ENCODE measurements around the gene OR14C36.
"Not testable (repeated sequence)": the region's sequence is repeated elsewhere in the genome, so short reads cannot be mapped to it uniquely, and the experiment has no call there.

The OR14C36 gene, protein sequence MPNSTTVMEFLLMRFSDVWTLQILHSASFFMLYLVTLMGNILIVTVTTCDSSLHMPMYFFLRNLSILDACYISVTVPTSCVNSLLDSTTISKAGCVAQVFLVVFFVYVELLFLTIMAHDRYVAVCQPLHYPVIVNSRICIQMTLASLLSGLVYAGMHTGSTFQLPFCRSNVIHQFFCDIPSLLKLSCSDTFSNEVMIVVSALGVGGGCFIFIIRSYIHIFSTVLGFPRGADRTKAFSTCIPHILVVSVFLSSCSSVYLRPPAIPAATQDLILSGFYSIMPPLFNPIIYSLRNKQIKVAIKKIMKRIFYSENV

DNA sequence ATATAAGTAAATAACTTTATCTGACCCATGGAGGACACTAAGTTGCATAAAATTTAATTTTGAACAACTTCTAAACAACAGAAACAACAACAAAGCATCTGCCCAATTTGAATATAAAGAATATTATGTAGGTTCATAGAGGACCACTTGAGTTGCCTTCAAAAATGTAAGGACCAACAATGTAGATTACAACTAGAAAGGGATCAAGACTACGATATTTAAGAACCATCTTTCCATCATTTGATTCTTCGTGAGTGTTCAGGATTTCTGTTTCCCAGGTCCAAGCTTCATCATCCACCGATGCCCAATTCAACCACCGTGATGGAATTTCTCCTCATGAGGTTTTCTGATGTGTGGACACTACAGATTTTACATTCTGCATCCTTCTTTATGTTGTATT is at the start of gene OR14C36:
Gene OR14C36 (plus strand): TSS at position 301 of the 400 bp plus-strand sequence. CDS start 0 bp downstream, at position 301.
- H3K4me3 ChIP-seq (ENCODE audit: low read depth, low read length) = no peak within 1 kb of the TSS
- DNase-seq (ENCODE audit: low read depth) = no peak

DNA sequence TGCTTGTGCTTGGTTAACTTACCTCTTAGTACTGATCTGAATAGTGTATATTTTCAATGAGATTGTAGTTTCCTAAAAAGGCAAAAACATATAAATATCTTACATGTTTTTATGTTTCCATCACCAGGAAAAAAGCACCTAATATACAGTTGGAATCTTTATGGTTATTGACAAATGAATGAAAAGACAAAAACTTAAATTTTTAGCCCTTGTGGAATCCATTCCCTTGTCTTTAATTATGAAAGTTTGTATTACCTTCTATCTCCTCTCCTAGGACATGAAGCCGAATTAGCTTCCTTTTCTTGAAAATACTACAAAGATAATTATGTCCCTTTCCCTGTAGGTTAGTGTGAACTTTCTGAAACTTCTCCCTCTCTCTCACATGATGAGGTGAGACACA is 45.3 kb upstream of the OR14C36 start, which contains the start of gene OR2T12:
Gene OR2T12 (minus strand): TSS at position 101 of the 400 bp plus-strand sequence. CDS start 7,846 bp downstream, outside the sequence.
- H3K4me3 ChIP-seq (ENCODE audit: low read depth, low read length) = no peak within 1 kb of the TSS
- DNase-seq (ENCODE audit: low read depth) = no peak

DNA sequence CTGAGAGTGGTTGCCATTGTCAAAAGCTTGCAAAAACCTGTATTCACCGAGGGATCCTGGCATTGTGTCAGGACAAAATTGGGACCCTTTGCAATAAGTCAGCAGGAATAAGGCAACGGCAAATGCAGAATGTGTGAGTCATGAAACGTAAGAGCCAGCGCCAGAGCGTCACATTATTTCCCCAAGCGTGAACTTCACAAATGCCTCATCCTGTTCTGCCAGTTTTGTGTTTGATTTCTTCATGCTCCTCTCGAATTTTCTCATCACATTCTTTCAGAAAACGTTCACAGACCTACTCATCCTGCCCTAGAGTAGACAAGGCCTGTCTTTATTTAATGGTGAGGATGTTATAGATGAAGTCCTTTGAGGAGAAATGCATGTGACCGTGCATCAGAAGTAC is 42.9 kb upstream of the OR14C36 start:
- not testable (repeated sequence) for H3K4me3 ChIP-seq (ENCODE audit: low read depth, low read length); DNase-seq (ENCODE audit: low read depth)

DNA sequence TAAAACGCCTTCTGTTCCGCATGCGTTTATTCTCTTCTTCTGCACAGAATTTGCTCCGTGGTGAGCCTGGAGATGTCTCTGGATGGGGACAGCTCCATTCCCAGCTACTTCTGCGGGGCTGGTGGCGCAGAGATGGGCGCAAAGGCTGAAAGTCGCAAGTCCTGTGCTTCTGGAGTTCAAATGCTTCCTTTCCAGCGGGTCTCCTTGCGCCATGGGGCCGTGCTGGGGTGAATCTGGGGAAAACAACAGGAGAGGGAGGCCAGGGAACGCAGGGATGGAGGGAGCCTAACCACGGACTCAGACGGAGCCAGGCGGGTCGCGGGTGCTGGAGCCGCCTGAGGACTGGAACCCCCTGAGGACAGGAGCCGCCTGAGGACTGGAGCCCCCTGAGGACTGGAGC is 42.5 kb upstream of the OR14C36 start:
- no peak overlapping the region for H3K4me3 ChIP-seq (ENCODE audit: low read depth, low read length)
- DNase-seq (ENCODE audit: low read depth) = no peak

DNA sequence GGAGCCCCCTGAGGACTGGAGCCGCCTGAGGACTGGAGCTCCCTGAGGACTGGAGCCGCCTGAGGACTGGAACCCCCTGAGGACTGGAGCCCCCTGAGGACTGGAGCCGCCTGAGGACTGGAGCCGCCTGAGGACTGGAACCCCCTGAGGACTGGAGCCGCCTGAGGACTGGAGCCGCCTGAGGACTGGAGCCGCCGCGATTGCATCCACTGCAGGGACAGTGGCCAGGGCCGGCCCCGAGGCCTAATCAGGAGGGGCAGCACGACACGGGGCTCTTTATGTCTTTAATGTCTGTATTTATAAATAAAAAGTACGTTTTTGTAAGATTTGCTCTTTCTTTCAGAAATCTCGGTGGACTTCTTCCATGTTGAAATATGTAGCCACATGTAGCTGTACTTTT is 41.8 kb upstream of the OR14C36 start:
- not testable (repeated sequence) for H3K4me3 ChIP-seq (ENCODE audit: low read depth, low read length); DNase-seq (ENCODE audit: low read depth)

DNA sequence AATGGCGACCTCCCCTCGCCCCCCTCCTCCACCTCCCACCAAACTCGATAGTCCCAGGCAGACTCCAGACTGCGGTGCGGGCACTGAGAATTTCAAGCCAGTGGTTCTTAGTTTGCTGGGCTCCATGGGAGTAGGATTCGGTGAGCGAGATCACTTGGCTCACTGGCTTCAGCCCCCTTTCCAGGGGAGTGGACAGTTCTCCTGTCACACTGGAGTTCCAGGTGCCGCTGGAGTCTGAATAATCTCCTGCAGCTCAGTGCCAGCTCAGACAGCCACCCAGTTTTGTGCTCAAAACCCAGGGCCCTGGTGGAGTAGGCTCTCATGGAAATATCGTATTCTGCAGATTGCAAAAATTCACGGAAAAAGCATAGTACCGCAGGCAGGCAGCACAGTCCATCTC is 31.8 kb upstream of the OR14C36 start:
- no peak for DNase-seq (ENCODE audit: low read depth)
- H3K4me3 ChIP-seq (ENCODE audit: low read depth, low read length) = no peak overlapping the region

DNA sequence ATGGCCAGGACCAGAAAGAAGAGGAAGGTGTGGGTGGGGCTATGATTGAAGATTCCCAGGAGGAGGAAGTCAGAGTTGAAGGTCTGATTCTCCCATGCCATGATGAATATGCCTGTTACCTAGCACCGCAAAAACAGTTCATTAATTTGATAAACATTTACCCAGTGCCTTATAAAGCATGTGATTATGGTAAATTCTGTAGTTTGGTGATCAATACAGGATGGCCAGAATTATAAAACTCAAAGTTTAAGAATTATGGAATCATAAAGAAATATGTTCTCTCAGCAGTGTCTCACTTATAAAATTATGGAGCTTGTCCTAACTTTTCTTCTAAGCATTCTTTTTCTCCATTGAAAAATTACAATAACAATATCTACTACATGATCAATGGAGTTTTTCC is 24.1 kb upstream of the OR14C36 start, which contains the start of gene OR2M7:
Gene OR2M7 (minus strand): TSS at position 101 of the 400 bp plus-strand sequence. CDS start 0 bp downstream, at position 101.
- DNase-seq (ENCODE audit: low read depth) = no peak

DNA sequence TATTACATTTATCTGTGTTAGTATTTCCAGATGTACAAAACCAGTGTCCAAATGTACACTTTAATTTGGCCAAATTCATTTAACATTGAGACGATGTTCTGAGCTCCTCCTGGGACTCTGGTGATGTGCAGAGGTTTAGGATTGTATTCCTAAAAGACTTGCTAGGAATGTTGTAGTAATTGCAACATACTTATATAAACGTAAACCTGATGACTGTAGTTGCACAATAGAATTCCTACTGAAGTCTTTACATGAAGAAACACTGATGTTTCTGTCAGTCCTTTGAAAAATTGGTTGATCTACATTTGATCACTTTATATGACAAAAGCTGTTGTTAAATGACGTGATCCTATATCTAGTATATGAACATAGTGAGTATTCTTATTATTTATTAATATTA is 5.1 kb upstream of the OR14C36 start:
- no peak overlapping the region for H3K4me3 ChIP-seq (ENCODE audit: low read depth, low read length)
- DNase-seq (ENCODE audit: low read depth) = no peak

More for the DNA sequence above, 24.1 kb upstream of the OR14C36 start, which contains the start of gene OR2M7:
- H3K4me3 ChIP-seq (ENCODE audit: low read depth, low read length) = no peak within 1 kb of the TSS

DNA sequence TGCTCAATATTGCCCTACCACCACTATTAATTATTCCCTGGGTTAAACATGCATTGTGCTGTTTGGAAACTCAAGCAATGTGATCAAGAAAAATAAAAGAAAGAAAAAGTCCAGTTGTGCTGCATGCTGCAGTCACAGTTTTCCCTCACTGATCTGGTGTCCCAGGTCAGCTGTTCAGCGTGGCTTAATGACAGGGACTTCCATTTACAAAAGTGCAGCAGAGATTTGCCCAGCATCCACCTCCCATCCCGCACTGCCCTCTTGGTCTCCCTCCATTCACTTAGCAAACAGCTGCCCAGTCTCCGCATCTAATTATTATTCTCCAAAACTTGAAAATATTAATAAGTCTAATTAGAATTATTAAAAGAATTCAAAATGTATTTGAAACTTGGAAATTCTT is 10.8 kb downstream of the OR14C36 start:
- DNase-seq (ENCODE audit: low read depth) = no peak
- H3K4me3 ChIP-seq (ENCODE audit: low read depth, low read length) = no peak overlapping the region

DNA sequence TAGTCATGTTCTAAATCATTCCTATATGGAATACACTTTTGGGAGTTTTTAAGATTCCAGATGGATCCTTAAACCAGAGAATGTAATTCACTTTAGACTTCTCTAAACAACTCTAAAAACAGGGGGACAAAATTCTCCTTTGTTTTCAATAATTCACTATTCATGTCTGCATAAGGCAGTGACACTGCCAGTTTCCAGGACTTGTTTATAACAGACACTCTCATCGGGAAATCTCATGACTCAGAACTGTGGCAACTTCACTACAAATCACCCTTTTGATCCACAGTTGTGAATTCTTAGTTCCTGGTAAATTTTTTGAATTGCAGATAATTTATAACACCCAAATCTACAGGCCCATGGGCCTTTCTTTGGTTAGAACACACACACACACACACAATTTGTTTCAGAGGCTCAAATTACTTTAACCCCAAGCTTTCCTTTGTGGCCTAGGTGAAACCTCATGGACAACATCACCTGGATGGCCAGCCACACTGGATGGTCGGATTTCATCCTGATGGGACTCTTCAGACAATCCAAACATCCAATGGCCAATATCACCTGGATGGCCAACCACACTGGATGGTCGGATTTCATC is 12.6 kb downstream of the OR14C36 start, which contains the start of gene OR2T4:
Gene OR2T4 (plus strand): TSS at position 545 of the 595 bp plus-strand sequence. CDS start 0 bp downstream, at position 545.
- H3K4me3 ChIP-seq (ENCODE audit: low read depth, low read length) = no peak within 1 kb of the TSS
- DNase-seq (ENCODE audit: low read depth) = no peak

DNA sequence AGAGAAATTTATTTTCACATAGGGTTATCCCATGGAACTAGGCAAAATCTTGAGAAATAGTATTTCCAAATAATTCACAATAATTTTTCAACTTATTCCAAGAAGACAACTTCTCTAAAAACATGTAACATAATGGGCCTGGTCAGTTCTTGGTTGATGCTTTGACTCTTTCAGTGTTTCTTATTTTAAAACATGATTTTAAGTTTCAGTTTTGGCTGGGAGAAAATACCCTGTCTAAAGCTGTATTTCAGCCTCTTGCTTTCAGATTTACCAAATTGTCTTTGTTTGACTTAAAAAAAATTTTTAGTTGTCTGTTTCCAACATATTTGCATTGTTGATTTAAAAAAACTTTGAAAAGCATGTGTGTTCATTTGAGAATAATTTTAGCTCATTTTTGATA is 18.0 kb downstream of the OR14C36 start:
- H3K4me3 ChIP-seq (ENCODE audit: low read depth, low read length) = no peak overlapping the region
- DNase-seq (ENCODE audit: low read depth) = no peak

DNA sequence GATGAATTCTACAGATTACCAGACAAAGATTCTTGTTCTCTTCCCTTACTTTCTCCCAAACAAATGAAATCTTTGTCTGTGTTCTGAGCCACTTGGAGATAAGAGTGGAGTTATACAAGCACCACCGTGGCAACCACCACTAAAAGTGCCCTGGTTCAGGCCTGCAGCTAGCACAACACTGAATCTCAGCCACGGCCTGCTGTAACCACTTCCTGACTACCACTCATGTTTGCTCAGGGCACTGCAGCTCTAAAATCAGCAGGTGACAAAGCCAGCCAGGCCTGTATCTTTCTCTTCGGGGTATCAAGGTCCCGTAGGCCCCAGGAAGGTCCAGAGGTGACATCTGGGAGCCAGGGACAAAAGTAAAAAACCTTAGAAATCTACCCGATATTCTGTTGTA is 23.8 kb downstream of the OR14C36 start:
- H3K4me3 ChIP-seq (ENCODE audit: low read depth, low read length) = no peak overlapping the region
- DNase-seq (ENCODE audit: low read depth) = no peak

DNA sequence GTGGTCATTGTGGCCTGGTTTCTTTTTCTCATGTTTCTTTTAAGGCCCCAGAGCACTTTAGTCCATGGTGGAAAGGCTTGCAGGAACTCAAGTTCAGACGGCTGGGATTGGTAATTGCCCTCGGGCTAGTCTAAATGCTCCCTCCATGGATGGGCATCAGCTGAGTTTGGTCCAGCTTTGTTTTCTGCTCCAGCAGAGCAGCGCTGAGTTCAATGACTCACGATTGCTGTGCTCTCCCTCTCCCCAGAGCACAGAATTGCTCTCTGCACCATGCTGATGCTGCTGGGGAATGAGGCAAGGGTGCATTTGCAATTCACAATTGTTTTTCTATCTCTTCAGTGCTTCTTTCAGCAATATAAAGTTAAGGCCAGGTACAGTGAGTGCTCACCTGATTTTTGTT is 25.2 kb downstream of the OR14C36 start:
- DNase-seq (ENCODE audit: low read depth) = no peak
- no peak overlapping the region for H3K4me3 ChIP-seq (ENCODE audit: low read depth, low read length)

DNA sequence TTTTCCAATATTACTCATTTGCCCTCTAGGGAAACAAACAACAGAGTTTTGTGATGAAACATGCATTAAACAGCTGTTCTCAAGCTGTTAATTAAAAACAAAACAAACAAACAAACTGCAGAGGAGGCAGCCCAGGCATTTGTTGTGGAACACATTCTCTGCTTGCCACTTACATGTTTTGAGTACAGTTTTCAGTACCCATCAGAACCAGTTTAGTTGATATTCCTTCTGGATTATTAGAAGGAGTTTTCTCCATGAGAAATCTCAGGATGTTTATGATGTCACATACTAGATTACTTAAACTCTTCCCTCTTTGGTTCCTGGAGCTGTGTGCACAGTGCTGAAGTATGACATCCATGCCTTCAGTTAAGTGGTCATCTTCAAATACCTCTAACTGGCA is 26.9 kb downstream of the OR14C36 start, which contains the start of gene OR2T6:
Gene OR2T6 (plus strand): TSS at position 301 of the 400 bp plus-strand sequence. CDS start 11,863 bp downstream, outside the sequence.
- no peak within 1 kb of the TSS for H3K4me3 ChIP-seq (ENCODE audit: low read depth, low read length)
- DNase-seq (ENCODE audit: low read depth) = no peak

DNA sequence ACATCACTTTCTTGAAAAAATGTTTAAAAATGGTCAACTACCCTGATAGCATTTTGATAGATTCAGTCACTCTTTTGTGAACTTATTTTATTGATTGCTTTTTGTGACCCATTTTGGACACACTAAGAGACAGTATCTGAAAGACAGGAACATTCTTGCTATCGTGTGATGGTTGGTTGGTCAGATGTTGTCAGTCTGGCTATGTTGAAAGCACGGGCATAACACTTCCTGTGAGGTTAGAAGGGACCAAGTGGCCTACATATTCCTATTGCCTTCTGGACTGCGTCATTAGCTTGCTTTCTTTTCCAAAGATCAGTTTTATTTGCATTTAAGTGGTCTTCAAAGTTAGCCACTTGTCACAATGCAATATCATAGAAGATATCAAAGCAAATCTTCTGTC is 28.3 kb downstream of the OR14C36 start:
- H3K4me3 ChIP-seq (ENCODE audit: low read depth, low read length) = no peak overlapping the region
- no peak for DNase-seq (ENCODE audit: low read depth)

DNA sequence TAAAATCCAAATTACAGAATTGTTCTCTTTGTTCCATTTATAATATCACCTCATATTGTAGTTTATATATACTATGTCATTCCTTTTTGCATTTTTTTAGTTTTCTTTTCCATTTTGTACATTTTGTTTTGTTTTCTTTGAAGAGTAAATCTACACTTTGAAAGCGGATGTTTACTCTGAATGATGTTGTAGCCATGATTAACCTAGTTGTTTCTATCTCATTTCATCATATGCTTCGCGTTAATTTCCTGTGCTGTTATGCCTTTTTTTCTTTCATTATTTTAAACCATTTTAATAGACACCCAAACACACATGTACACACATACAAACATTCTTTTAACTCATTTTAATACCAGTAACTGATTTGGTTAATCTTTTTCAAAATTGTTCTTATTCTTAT is 32.3 kb downstream of the OR14C36 start:
- H3K4me3 ChIP-seq (ENCODE audit: low read depth, low read length) = no peak overlapping the region
- no peak for DNase-seq (ENCODE audit: low read depth)

DNA sequence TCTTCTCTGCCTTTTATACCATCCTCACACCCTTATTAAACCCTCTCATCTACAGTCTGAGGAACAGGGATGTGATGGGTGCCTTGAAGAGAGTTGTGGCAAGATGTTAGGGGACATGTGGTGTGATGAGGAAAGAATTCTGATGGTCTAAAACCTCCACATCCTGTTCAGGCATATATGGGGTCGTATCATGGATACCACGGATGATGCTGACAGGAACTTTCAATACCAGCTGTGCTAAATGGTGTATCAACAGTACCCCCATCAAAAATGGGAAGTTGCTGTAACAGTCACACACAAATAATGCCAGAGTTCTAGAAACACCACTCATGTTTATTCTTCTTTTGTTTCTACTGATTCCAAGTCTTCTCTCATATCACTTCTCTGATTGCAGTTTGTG is 39.9 kb downstream of the OR14C36 start:
- DNase-seq (ENCODE audit: low read depth) = no peak
- H3K4me3 ChIP-seq (ENCODE audit: low read depth, low read length) = no peak overlapping the region

DNA sequence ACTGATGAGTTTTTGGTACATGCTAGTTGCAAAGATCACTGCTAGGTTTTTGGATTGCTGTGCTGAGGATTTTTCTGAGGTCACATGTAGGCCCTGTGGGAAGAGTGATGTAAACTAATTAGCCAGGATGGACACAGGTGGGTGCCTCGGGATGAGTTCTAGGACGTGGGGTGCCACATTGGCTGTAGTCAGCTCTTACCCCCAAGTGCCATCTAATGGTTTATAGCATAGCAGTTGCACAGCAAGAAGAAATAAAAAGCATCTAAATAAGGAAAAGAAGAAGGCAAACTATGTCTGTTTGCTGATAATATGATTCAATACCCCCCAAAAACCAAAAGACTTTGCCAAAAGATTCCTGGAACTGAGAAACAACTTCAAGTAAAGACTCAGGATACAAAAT is 44.5 kb downstream of the OR14C36 start:
- no peak for DNase-seq (ENCODE audit: low read depth)
- no peak overlapping the region for H3K4me3 ChIP-seq (ENCODE audit: low read depth, low read length)
